Measurements from ENCODE around the gene IQCF5.
"Not testable (repeated sequence)": the region's sequence is repeated elsewhere in the genome, so short reads cannot be mapped to it uniquely, and the experiment has no call there.

The IQCF5 gene

GRCh38 chr3:51869304-51869703 lies 6.1 kb downstream of the IQCF5 start:
- no peak for FAIRE-seq
- DNase-seq (ENCODE audit: low spot score), result no peak

- not testable (repeated sequence) for FAIRE-seq; DNase-seq (ENCODE audit: low spot score)
Measured at GRCh38 chr3:51868896-51869295, 6.5 kb downstream of the IQCF5 start.

GRCh38 chr3:51862886-51863285 lies 12.5 kb downstream of the IQCF5 start:
- DNase-seq (ENCODE audit: low spot score), result no peak
- FAIRE-seq, result no peak

- FAIRE-seq (no peak), DNase-seq (ENCODE audit: low spot score) (no peak)
Measured at GRCh38 chr3:51860703-51861665, 14.4 kb downstream of the IQCF5 start, which contains the start of gene IQCF2. IQCF2 (plus strand) TSS chr3:51861615; CDS start chr3:51861667, 52 bp downstream.

- not testable (repeated sequence) for DNase-seq (ENCODE audit: low spot score); FAIRE-seq
Measured at GRCh38 chr3:51855411-51855810, 20.0 kb downstream of the IQCF5 start.

GRCh38 chr3:51845129-51845528 lies 30.3 kb downstream of the IQCF5 start:
- FAIRE-seq (no peak), DNase-seq (ENCODE audit: low spot score) (no peak)

GRCh38 chr3:51836606-51837005 lies 38.8 kb downstream of the IQCF5 start:
- no peak for DNase-seq (ENCODE audit: low spot score)
- FAIRE-seq, result no peak

- no peak for FAIRE-seq
Measured at GRCh38 chr3:51830836-51831385, 44.5 kb downstream of the IQCF5 start.

GRCh38 chr3:51830345-51830744 lies 45.1 kb downstream of the IQCF5 start:
- DNase-seq (ENCODE audit: low spot score), result no peak
- FAIRE-seq, result no peak

More at GRCh38 chr3:51830836-51831385, 44.5 kb downstream of the IQCF5 start:
- no peak for DNase-seq (ENCODE audit: low spot score)

- DNase-seq (ENCODE audit: low spot score) (no peak), FAIRE-seq (no peak)
Measured at GRCh38 chr3:51828297-51828696, 47.1 kb downstream of the IQCF5 start.

All from RCC 7860 (cell line).